Measurements from ENCODE around the gene TMEM181. TPM values are rescaled to one million over a fixed set of nuclear protein-coding genes. Genes with fewer than 3 reads are reported as not detected.

Gene TMEM181
- total and polyA plus RNA-seq, 2 of the 13 experiments (the other 11 are each of a cell fraction or from before 2014, with no cell fraction given), result 59.1 to 108 TPM

DNA sequence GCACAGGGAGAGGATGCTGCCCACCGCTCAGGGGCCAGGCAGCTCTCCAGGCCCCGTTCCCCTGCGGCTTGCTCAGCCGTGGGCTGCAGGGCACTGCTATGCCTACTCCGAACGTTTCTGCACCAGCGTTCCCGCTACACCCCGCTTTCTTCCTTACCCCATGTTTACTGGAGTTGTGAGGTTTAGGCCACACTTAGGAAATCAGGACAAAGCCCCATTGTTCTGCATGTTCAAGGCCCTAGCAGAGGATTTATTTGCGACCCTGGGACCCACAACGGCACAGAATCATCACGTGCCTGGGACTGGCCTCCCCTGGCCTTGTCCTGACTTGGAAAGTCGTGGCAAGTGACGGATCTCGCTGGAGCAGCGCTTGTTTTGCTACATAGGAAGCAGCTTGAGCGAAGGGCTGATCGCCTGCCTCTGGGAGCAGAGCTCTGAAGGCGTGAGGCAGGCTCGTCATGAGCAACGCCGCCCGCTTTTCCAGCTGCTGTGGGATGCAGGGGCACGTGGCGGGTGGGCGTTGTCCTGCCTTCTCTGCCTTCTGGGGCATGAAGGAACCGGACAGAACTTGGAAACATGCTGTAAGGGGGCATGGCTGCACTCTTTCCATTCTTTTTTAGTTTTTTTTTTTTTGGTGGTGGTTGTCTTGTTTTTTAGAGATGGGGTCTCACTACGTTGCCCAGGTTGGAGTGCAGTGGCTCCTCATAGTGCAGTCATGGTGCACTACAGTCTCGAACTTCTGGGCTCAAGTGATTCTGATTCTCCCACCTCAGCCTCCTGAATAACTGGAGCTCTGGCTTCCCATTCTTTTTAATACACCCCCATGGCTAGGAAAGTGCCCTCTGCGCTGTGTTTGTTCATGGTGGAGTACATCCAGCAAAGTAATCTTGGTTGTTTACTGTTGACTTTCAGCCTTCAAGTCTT is 14.6 kb upstream of the TMEM181 start (continued):
- TF ChIP-seq, protein P1, sequence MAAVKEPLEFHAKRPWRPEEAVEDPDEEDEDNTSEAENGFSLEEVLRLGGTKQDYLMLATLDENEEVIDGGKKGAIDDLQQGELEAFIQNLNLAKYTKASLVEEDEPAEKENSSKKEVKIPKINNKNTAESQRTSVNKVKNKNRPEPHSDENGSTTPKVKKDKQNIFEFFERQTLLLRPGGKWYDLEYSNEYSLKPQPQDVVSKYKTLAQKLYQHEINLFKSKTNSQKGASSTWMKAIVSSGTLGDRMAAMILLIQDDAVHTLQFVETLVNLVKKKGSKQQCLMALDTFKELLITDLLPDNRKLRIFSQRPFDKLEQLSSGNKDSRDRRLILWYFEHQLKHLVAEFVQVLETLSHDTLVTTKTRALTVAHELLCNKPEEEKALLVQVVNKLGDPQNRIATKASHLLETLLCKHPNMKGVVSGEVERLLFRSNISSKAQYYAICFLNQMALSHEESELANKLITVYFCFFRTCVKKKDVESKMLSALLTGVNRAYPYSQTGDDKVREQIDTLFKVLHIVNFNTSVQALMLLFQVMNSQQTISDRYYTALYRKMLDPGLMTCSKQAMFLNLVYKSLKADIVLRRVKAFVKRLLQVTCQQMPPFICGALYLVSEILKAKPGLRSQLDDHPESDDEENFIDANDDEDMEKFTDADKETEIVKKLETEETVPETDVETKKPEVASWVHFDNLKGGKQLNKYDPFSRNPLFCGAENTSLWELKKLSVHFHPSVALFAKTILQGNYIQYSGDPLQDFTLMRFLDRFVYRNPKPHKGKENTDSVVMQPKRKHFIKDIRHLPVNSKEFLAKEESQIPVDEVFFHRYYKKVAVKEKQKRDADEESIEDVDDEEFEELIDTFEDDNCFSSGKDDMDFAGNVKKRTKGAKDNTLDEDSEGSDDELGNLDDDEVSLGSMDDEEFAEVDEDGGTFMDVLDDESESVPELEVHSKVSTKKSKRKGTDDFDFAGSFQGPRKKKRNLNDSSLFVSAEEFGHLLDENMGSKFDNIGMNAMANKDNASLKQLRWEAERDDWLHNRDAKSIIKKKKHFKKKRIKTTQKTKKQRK (IDR thresholded peaks at IDR 0.05; ENCODE audit: low read length), result no peak
- TF ChIP-seq SAFB2 (CRISPR knock-in tag; IDR thresholded peaks at IDR 0.05; ENCODE audit: borderline replicate concordance, low read depth) (no peak), ZNF260 (CRISPR knock-in tag; IDR thresholded peaks at IDR 0.05; ENCODE audit: borderline replicate concordance, low read depth) (no peak), ZNF570 (CRISPR knock-in tag; IDR thresholded peaks at IDR 0.05; ENCODE audit: borderline replicate concordance) (no peak), ZNF607 (CRISPR knock-in tag; IDR thresholded peaks at IDR 0.05; ENCODE audit: borderline replicate concordance) (peak; percentile 23; the same call in 1 of the 2 replicates), CBX2 (IDR thresholded peaks at IDR 0.05; ENCODE audit: low read depth, low read length) (no peak), CBX2 (CRISPR knock-in tag; IDR thresholded peaks at IDR 0.05; ENCODE audit: low read depth) (no peak), RAD21 (CRISPR knock-in tag; IDR thresholded peaks at IDR 0.05) (no peak), ZNF235 (CRISPR knock-in tag; IDR thresholded peaks at IDR 0.05; ENCODE audit: borderline replicate concordance) (no peak), ZNF670 (CRISPR knock-in tag; IDR thresholded peaks at IDR 0.05; ENCODE audit: borderline replicate concordance) (0 out of 2 replicates have a peak, but pooled peaks have one; percentile 55), ZNF883 (CRISPR knock-in tag; IDR thresholded peaks at IDR 0.05; ENCODE audit: not compliant biosample characterization) (no peak), MLLT10 (CRISPR knock-in tag; IDR thresholded peaks at IDR 0.05) (no peak)
- TF ChIP-seq, protein P2, sequence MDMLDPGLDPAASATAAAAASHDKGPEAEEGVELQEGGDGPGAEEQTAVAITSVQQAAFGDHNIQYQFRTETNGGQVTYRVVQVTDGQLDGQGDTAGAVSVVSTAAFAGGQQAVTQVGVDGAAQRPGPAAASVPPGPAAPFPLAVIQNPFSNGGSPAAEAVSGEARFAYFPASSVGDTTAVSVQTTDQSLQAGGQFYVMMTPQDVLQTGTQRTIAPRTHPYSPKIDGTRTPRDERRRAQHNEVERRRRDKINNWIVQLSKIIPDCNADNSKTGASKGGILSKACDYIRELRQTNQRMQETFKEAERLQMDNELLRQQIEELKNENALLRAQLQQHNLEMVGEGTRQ (IDR thresholded peaks at IDR 0.05; ENCODE audit: low read depth, low read length), result peak; percentile 75
- TF ChIP-seq, protein P2 (CRISPR knock-in tag; IDR thresholded peaks at IDR 0.05; ENCODE audit: borderline replicate concordance), result peak; percentile 86; the same call in 1 of the 2 replicates
- TF ChIP-seq, protein P3, sequence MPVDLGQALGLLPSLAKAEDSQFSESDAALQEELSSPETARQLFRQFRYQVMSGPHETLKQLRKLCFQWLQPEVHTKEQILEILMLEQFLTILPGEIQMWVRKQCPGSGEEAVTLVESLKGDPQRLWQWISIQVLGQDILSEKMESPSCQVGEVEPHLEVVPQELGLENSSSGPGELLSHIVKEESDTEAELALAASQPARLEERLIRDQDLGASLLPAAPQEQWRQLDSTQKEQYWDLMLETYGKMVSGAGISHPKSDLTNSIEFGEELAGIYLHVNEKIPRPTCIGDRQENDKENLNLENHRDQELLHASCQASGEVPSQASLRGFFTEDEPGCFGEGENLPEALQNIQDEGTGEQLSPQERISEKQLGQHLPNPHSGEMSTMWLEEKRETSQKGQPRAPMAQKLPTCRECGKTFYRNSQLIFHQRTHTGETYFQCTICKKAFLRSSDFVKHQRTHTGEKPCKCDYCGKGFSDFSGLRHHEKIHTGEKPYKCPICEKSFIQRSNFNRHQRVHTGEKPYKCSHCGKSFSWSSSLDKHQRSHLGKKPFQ (CRISPR knock-in tag; IDR thresholded peaks at IDR 0.05; ENCODE audit: insufficient replicate concordance), result no peak
- TF ChIP-seq, protein P4, sequence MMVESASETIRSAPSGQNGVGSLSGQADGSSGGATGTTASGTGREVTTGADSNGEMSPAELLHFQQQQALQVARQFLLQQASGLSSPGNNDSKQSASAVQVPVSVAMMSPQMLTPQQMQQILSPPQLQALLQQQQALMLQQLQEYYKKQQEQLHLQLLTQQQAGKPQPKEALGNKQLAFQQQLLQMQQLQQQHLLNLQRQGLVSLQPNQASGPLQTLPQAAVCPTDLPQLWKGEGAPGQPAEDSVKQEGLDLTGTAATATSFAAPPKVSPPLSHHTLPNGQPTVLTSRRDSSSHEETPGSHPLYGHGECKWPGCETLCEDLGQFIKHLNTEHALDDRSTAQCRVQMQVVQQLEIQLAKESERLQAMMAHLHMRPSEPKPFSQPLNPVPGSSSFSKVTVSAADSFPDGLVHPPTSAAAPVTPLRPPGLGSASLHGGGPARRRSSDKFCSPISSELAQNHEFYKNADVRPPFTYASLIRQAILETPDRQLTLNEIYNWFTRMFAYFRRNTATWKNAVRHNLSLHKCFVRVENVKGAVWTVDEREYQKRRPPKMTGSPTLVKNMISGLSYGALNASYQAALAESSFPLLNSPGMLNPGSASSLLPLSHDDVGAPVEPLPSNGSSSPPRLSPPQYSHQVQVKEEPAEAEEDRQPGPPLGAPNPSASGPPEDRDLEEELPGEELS (CRISPR knock-in tag; IDR thresholded peaks at IDR 0.05), result peak; percentile 88
- TF ChIP-seq, protein P5, sequence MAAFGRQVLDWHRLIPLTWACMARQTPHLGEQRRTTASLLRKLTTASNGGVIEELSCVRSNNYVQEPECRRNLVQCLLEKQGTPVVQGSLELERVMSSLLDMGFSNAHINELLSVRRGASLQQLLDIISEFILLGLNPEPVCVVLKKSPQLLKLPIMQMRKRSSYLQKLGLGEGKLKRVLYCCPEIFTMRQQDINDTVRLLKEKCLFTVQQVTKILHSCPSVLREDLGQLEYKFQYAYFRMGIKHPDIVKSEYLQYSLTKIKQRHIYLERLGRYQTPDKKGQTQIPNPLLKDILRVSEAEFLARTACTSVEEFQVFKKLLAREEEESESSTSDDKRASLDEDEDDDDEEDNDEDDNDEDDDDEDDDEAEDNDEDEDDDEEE (CRISPR knock-in tag; IDR thresholded peaks at IDR 0.05), result no peak

Data from HepG2 (cell line).